ENCODE results near the gene RTL5. TPM values are rescaled to one million over a fixed set of nuclear protein-coding genes. Genes with fewer than 3 reads are reported as not detected.

RTL5 gene
- total and polyA plus RNA-seq, 4 donors = 8.2 to 32.9 (median 20.0) TPM

DNA sequence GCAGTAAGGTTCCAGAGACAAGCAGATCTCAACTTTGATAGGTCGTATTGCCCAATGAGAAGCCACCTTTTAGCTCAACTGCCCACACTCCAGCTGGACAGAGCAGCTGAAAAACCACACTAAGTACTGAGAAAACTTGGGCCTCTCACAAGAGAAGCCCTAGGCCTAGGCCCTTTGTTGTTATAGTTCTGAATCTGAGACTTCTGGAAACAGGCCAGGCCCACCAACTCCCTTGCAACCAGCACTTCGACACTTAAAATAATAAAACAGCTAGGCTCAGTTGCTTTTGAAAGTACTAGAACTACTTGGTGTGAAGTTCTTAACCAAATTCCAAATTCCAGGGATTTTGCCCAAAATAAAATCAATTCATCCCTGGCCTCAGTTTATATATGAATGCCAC is 13.5 kb upstream of the RTL5 start:
- Histone ChIP-seq H3K4me3 (ENCODE audit: low read depth, low read length) (no peak overlapping the region), H3K9me3 (ENCODE audit: control insufficient read depth, insufficient read depth, low read length) (no peaks in the 10 kb centered on the region), H3K4me1 (ENCODE audit: control insufficient read depth, insufficient read depth, low read length) (peaks cover 10% of the 10 kb centered on the region), H3K27me3 (ENCODE audit: control insufficient read depth, insufficient read depth, low read length) (peaks cover 20% of the 10 kb centered on the region), H3K36me3 (ENCODE audit: control insufficient read depth, insufficient read depth, low read length) (no peaks in the 10 kb centered on the region), H3K27ac (ENCODE audit: low read depth, low read length) (no peak overlapping the region)
- no peak for DNase-seq (ENCODE audit: low read depth in 4 of 6, low spot score in 6 of 6)
- 0% methylated on average over 1 of the region's 2 CpGs for WGBS (ENCODE audit: insufficient coverage)

DNA sequence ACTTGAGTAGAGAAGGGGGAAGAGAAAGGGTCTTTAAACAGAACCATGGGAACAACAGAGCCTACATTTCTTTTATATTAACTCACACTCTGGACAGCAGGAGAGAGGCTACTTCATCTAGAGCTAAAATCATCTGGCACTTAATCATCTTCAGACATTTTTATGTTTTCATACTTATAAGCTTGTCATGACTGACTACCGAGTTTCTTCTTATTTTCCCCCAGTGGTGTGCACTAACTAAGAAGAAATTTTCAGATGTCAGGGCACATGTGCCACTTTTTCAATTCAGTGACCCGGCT is 11.8 kb upstream of the RTL5 start:
- H3K36me3 ChIP-seq (ENCODE audit: control insufficient read depth, insufficient read depth, low read length) = peaks cover 10% of the 10 kb centered on the region
- H3K27me3 ChIP-seq (ENCODE audit: control insufficient read depth, insufficient read depth, low read length) = peaks cover 26% of the 10 kb centered on the region
- H3K27ac ChIP-seq (ENCODE audit: low read depth, low read length) = no peak overlapping the region
- no peak overlapping the region for H3K4me3 ChIP-seq (ENCODE audit: low read depth, low read length)
- peaks cover 10% of the 10 kb centered on the region for H3K4me1 ChIP-seq (ENCODE audit: control insufficient read depth, insufficient read depth, low read length)
- 40% methylated on average over 1 of the region's 2 CpGs for WGBS (ENCODE audit: insufficient coverage)
- DNase-seq (ENCODE audit: low read depth in 4 of 6, low spot score in 6 of 6) = no peak
- H3K9me3 ChIP-seq (ENCODE audit: control insufficient read depth, insufficient read depth, low read length) = no peaks in the 10 kb centered on the region

GRCh38 chrX:72142794-72143608 is 11.3 kb upstream of the RTL5 start:
- DNase-seq (ENCODE audit: low read depth in 4 of 6, low spot score in 6 of 6) = peak in 1 of 6 donors; percentile 14
- Histone ChIP-seq H3K36me3 (ENCODE audit: control insufficient read depth, insufficient read depth, low read length) (peaks cover 14% of the 10 kb centered on the region), H3K9me3 (ENCODE audit: control insufficient read depth, insufficient read depth, low read length) (no peaks in the 10 kb centered on the region), H3K27ac (ENCODE audit: low read depth, low read length) (no peak overlapping the region), H3K4me1 (ENCODE audit: control insufficient read depth, insufficient read depth, low read length) (peaks cover 10% of the 10 kb centered on the region), H3K4me3 (ENCODE audit: low read depth, low read length) (no peak overlapping the region), H3K27me3 (ENCODE audit: control insufficient read depth, insufficient read depth, low read length) (peaks cover 26% of the 10 kb centered on the region)
- WGBS (ENCODE audit: insufficient coverage) = 23% methylated on average over 6 of the region's 11 CpGs

- H3K4me3 ChIP-seq (ENCODE audit: low read depth, low read length) = no peak overlapping the region
- no peaks in the 10 kb centered on the region for H3K9me3 ChIP-seq (ENCODE audit: control insufficient read depth, insufficient read depth, low read length)
- peaks cover 22% of the 10 kb centered on the region for H3K27me3 ChIP-seq (ENCODE audit: control insufficient read depth, insufficient read depth, low read length)
- WGBS (ENCODE audit: insufficient coverage) = 20% methylated on average over 2 of the region's 8 CpGs
- peaks cover 14% of the 10 kb centered on the region for H3K36me3 ChIP-seq (ENCODE audit: control insufficient read depth, insufficient read depth, low read length)
- H3K27ac ChIP-seq (ENCODE audit: low read depth, low read length) = no peak overlapping the region
- peak in 5 of 6 donors; percentile 47 to 94 (median 65) for DNase-seq (ENCODE audit: low read depth in 4 of 6, low spot score in 6 of 6)
- peaks cover 10% of the 10 kb centered on the region for H3K4me1 ChIP-seq (ENCODE audit: control insufficient read depth, insufficient read depth, low read length)
Observed at GRCh38 chrX:72142094-72142793, 10.5 kb upstream of the RTL5 start.

GRCh38 chrX:72141372-72142004 is 9.8 kb upstream of the RTL5 start:
- Histone ChIP-seq H3K27ac (ENCODE audit: low read depth, low read length) (no peak overlapping the region), H3K4me1 (ENCODE audit: control insufficient read depth, insufficient read depth, low read length) (peaks cover 10% of the 10 kb centered on the region), H3K27me3 (ENCODE audit: control insufficient read depth, insufficient read depth, low read length) (peaks cover 22% of the 10 kb centered on the region), H3K36me3 (ENCODE audit: control insufficient read depth, insufficient read depth, low read length) (peaks cover 14% of the 10 kb centered on the region), H3K9me3 (ENCODE audit: control insufficient read depth, insufficient read depth, low read length) (no peaks in the 10 kb centered on the region), H3K4me3 (ENCODE audit: low read depth, low read length) (no peak overlapping the region)
- peak in 1 of 6 donors; percentile 5 for DNase-seq (ENCODE audit: low read depth in 4 of 6, low spot score in 6 of 6)
- WGBS (ENCODE audit: insufficient coverage) = 17% methylated on average over 1 of the region's 4 CpGs

DNA sequence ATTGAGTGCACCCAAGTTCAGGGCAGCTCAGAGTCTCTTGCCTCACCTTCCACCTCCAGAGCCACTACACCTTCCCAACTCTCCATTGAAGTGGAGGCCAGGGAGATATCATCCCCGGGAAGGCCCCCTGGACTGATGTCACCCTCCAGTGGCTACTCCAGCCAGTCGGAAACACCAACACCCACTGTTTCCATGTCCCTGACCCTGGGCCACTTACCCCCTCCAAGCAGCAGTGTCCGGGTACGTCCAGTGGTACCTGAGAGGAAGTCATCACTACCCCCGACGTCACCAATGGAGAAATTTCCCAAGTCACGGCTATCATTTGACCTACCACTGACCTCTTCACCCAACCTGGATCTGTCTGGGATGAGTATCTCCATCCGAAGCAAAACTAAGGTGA is 7.8 kb upstream of the RTL5 start:
- Histone ChIP-seq H3K27ac (ENCODE audit: low read depth, low read length) (no peak overlapping the region), H3K9me3 (ENCODE audit: control insufficient read depth, insufficient read depth, low read length) (no peaks in the 10 kb centered on the region), H3K4me1 (ENCODE audit: control insufficient read depth, insufficient read depth, low read length) (peaks cover 10% of the 10 kb centered on the region), H3K27me3 (ENCODE audit: control insufficient read depth, insufficient read depth, low read length) (peaks cover 18% of the 10 kb centered on the region), H3K36me3 (ENCODE audit: control insufficient read depth, insufficient read depth, low read length) (peaks cover 14% of the 10 kb centered on the region), H3K4me3 (ENCODE audit: low read depth, low read length) (no peak overlapping the region)
- DNase-seq (ENCODE audit: low read depth in 4 of 6, low spot score in 6 of 6) = no peak
- 96% methylated on average over 7 of the region's 8 CpGs for WGBS (ENCODE audit: insufficient coverage)

GRCh38 chrX:72137846-72138495 is 6.3 kb upstream of the RTL5 start:
- peaks cover 7% of the 10 kb centered on the region for H3K4me1 ChIP-seq (ENCODE audit: control insufficient read depth, insufficient read depth, low read length)
- DNase-seq (ENCODE audit: low read depth in 4 of 6, low spot score in 6 of 6) = peak in 1 of 6 donors; percentile 55
- WGBS (ENCODE audit: insufficient coverage) = 81% methylated on average over 6 of the region's 9 CpGs
- H3K27ac ChIP-seq (ENCODE audit: low read depth, low read length) = no peak overlapping the region
- peaks cover 20% of the 10 kb centered on the region for H3K36me3 ChIP-seq (ENCODE audit: control insufficient read depth, insufficient read depth, low read length)
- H3K4me3 ChIP-seq (ENCODE audit: low read depth, low read length) = no peak overlapping the region
- peaks cover 29% of the 10 kb centered on the region for H3K27me3 ChIP-seq (ENCODE audit: control insufficient read depth, insufficient read depth, low read length)
- no peaks in the 10 kb centered on the region for H3K9me3 ChIP-seq (ENCODE audit: control insufficient read depth, insufficient read depth, low read length)

DNA sequence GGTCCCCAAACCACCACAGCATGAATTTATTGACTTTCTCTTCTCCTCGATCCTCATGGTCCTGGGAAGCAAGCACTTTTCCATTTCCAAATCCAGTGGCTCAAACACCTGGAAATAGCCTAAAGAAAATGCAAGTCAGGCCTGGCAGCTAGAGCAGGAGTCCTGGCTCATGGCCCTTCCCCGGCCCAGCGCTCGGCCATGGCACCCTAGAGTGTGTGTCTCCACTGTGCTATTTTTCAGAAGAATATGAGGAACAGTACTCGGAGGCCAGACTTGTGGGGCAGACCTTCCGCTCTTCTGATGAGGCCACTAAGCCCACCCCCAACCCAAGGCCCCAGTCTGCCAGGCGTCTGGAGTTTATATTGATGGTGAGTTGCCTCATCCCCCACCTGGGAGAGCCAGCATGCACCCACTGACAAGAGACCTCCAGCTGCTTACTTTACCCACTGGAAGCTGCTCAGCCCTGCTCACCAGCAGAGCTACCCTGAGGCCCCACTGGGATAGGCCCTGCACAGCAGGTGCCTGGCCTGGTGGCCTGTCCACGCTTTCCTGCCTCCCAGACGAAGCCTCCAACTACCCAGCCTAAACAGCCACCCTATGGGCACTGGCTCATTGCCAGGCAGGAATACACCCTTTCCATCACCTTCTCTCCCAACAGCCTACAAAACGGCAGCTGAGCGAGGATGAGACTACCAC is 2.3 kb upstream of the RTL5 start:
- Histone ChIP-seq H3K27ac (ENCODE audit: low read depth, low read length) (no peak overlapping the region), H3K4me3 (ENCODE audit: low read depth, low read length) (no peak overlapping the region), H3K9me3 (ENCODE audit: control insufficient read depth, insufficient read depth, low read length) (no peaks in the 10 kb centered on the region), H3K36me3 (ENCODE audit: control insufficient read depth, insufficient read depth, low read length) (peaks cover 23% of the 10 kb centered on the region), H3K27me3 (ENCODE audit: control insufficient read depth, insufficient read depth, low read length) (peaks cover 35% of the 10 kb centered on the region), H3K4me1 (ENCODE audit: control insufficient read depth, insufficient read depth, low read length) (peaks cover 30% of the 10 kb centered on the region)
- WGBS (ENCODE audit: insufficient coverage) = 70% methylated on average over 7 of the region's 11 CpGs
- DNase-seq (ENCODE audit: low read depth in 4 of 6, low spot score in 6 of 6) = no peak

GRCh38 chrX:72132456-72132855 is 741 bp upstream of the RTL5 start:
- Histone ChIP-seq H3K27ac (ENCODE audit: low read depth, low read length) (peak overlapping the region; percentile 69), H3K36me3 (ENCODE audit: control insufficient read depth, insufficient read depth, low read length) (peaks cover 20% of the 10 kb centered on the region), H3K9me3 (ENCODE audit: control insufficient read depth, insufficient read depth, low read length) (no peaks in the 10 kb centered on the region), H3K4me1 (ENCODE audit: control insufficient read depth, insufficient read depth, low read length) (peaks cover 40% of the 10 kb centered on the region), H3K27me3 (ENCODE audit: control insufficient read depth, insufficient read depth, low read length) (peaks cover 44% of the 10 kb centered on the region), H3K4me3 (ENCODE audit: low read depth, low read length) (peak overlapping the region; percentile 41)
- no peak for DNase-seq (ENCODE audit: low read depth in 4 of 6, low spot score in 6 of 6)
- 40% methylated on average over 2 of the region's 3 CpGs for WGBS (ENCODE audit: insufficient coverage)

Data from spinal cord (tissue), 10 donors.